Mucosa of stomach (tissue), 1 donor: ENCODE results near the gene UGCG.

Experiments used
- H3K27me3 ChIP-seq: one replicate; pipeline ENCODE4 v1.7.0; 2013; ENCODE audit warnings: mild to moderate bottlenecking, low read length; ENCODE audit not compliant: control insufficient read depth, insufficient read depth
- H3K36me3 ChIP-seq: one replicate; pipeline ENCODE4 v1.7.0; 2013; ENCODE audit warnings: low read length; ENCODE audit not compliant: control insufficient read depth, insufficient read depth
- H3K4me1 ChIP-seq: one replicate; pipeline ENCODE4 v1.7.0; 2013; ENCODE audit warnings: mild to moderate bottlenecking, low read length; ENCODE audit not compliant: control insufficient read depth, insufficient read depth
- H3K4me3 ChIP-seq: one replicate; pipeline ENCODE4 v1.7.0; 2013; ENCODE audit warnings: low read length
- H3K9ac ChIP-seq: one replicate; pipeline ENCODE4 v1.7.0; 2013; ENCODE audit warnings: mild to moderate bottlenecking, low read length, moderate library complexity
- H3K9me3 ChIP-seq: one replicate; pipeline ENCODE4 v1.7.0; 2013; ENCODE audit warnings: mild to moderate bottlenecking, low read length, moderate library complexity; ENCODE audit not compliant: control insufficient read depth
- donor health status: Pancreatic carcinoma.

UGCG gene

GRCh38 chr9:111979561-111979960 is 82.9 kb downstream of the UGCG start:
- Histone ChIP-seq H3K27me3 (no peaks in the 10 kb centered on the region), H3K4me1 (peaks cover 12% of the 10 kb centered on the region), H3K9ac (no peak overlapping the region), H3K36me3 (no peaks in the 10 kb centered on the region), H3K9me3 (no peaks in the 10 kb centered on the region), H3K4me3 (no peak overlapping the region)

GRCh38 chr9:111980398-111980797 is 83.8 kb downstream of the UGCG start:
- no peaks in the 10 kb centered on the region for H3K36me3 ChIP-seq
- no peaks in the 10 kb centered on the region for H3K27me3 ChIP-seq
- no peaks in the 10 kb centered on the region for H3K9me3 ChIP-seq
- no peak overlapping the region for H3K4me3 ChIP-seq
- peaks cover 4% of the 10 kb centered on the region for H3K4me1 ChIP-seq
- no peak overlapping the region for H3K9ac ChIP-seq

DNA sequence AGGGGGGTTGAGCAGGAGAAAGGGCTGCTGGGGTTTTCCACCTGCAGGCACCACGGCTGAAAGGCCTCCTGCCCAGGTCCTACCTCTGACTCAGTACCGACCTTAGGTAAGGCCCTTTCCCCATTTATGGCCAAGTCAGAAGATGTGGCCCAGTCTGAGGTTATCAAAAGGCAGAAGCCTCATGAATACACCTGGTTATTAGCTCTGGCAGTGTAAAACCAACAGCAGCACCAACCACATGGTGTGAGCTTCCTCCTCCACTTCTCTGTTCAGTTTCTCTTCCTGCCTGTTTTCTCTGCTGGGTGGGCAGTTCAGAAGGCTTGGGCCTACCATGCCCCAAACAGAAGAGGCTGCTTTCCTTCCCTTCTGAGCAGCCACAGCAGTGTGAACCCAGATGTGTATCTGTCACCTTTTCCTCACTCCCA is 86.9 kb downstream of the UGCG start:
- Histone ChIP-seq H3K9ac (no peak overlapping the region), H3K36me3 (no peaks in the 10 kb centered on the region)

GRCh38 chr9:111984086-111984802 is 87.6 kb downstream of the UGCG start:
- Histone ChIP-seq H3K36me3 (no peaks in the 10 kb centered on the region), H3K9ac (no peak overlapping the region), H3K9me3 (no peaks in the 10 kb centered on the region), H3K4me1 (no peaks in the 10 kb centered on the region), H3K4me3 (no peak overlapping the region), H3K27me3 (no peaks in the 10 kb centered on the region)

More for the DNA sequence above, 86.9 kb downstream of the UGCG start:
- Histone ChIP-seq H3K4me1 (no peaks in the 10 kb centered on the region), H3K4me3 (no peak overlapping the region), H3K27me3 (no peaks in the 10 kb centered on the region), H3K9me3 (no peaks in the 10 kb centered on the region)
